Type B pancreatic cell (in vitro differentiated cells): ENCODE measurements around the gene MIPOL1. TPM values are rescaled to one million over a fixed set of nuclear protein-coding genes. Genes with fewer than 3 reads are reported as not detected.

Experiments used
- DNase-seq: peaks from one replicate; pipeline ENCODE4 v3.0.0; 2021; ENCODE audit warnings: mixed read lengths; ENCODE audit not compliant: unreplicated experiment; ENCODE audit errors: extremely low spot score
- H3K27ac Mint-ChIP-seq: 2 replicates; pipeline ENCODE4 v1.8.0; 2021; ENCODE audit warnings: mild to moderate bottlenecking, mixed read lengths
- H3K27me3 Mint-ChIP-seq: 2 replicates; pipeline ENCODE4 v1.8.0; 2021; ENCODE audit warnings: mixed read lengths
- H3K36me3 Mint-ChIP-seq: 2 replicates; pipeline ENCODE4 v1.8.0; 2021; ENCODE audit warnings: mixed read lengths
- H3K4me1 Mint-ChIP-seq: one replicate; pipeline ENCODE4 v1.8.0; 2021; ENCODE audit warnings: mixed read lengths; ENCODE audit not compliant: unreplicated experiment
- H3K4me3 Mint-ChIP-seq: 2 replicates; pipeline ENCODE4 v1.8.0; 2021; ENCODE audit warnings: mild to moderate bottlenecking, mixed read lengths
- H3K9me3 Mint-ChIP-seq: 2 replicates; pipeline ENCODE4 v1.8.0; 2021; ENCODE audit warnings: mixed read lengths
- CTCF ChIP-seq: fragments of 200-600 bp; sonication (generic); conservative IDR thresholded peaks from 2 replicates; pipeline ENCODE4 v1.5.0; 2021; ENCODE audit warnings: antibody characterized with exemption, mild to moderate bottlenecking
- total RNA-seq: library from RNA; stranded (reverse); gene quantifications from 2 replicates; pipeline ENCODE4 v1.2.1, GENCODE V29; 2021; ENCODE audit warnings: low replicate concordance

Gene MIPOL1
- total RNA-seq, 1 donor from 2014 or later, result 14.5 TPM

- Mint-ChIP-seq H3K9me3 (no peaks in the 10 kb centered on the region), H3K4me3 (no peak overlapping the region), H3K36me3 (no peaks in the 10 kb centered on the region), H3K4me1 (no peaks in the 10 kb centered on the region), H3K27ac (no peak overlapping the region), H3K27me3 (no peaks in the 10 kb centered on the region)
- no peak for DNase-seq
- TF ChIP-seq CTCF, result no peak
These were observed 310.8 kb downstream of the MIPOL1 start for GRCh38 chr14:37508503-37508902.

- Mint-ChIP-seq H3K27ac (no peak overlapping the region), H3K27me3 (no peaks in the 10 kb centered on the region), H3K4me1 (no peaks in the 10 kb centered on the region), H3K36me3 (no peaks in the 10 kb centered on the region), H3K4me3 (no peak overlapping the region), H3K9me3 (no peaks in the 10 kb centered on the region)
- TF ChIP-seq CTCF, result no peak
- no peak for DNase-seq
These were observed 314.4 kb downstream of the MIPOL1 start for GRCh38 chr14:37512173-37512572.

GRCh38 chr14:37515771-37516170 lies 318.0 kb downstream of the MIPOL1 start:
- no peaks in the 10 kb centered on the region for H3K4me1 Mint-ChIP-seq

DNA sequence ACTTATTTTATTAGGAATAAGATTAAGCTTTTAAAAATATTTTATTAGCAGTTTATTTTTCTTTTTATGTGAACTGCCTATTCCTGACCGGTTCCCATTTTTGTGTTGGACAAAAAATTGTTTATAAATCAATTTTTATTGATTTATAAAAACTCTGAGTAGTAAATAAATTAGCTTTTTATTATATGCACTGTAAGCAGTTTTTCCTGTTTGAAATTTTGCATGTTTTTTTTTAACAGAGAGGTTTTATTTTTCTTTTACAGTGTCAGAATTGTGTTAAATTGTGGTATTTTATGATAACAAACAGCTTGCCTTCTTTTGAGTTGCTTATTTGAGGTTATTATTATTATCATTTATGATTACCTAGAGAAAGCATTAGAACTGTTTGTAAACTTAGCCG lies 329.3 kb downstream of the MIPOL1 start:
- DNase-seq, result no peak
- peaks cover 4% of the 10 kb centered on the region for H3K36me3 Mint-ChIP-seq

More at GRCh38 chr14:37515771-37516170, 318.0 kb downstream of the MIPOL1 start:
- H3K4me3 Mint-ChIP-seq, result no peak overlapping the region
- H3K36me3 Mint-ChIP-seq, result no peaks in the 10 kb centered on the region
- TF ChIP-seq CTCF, result no peak
- DNase-seq, result no peak
- H3K27ac Mint-ChIP-seq, result no peak overlapping the region
- no peaks in the 10 kb centered on the region for H3K27me3 Mint-ChIP-seq
- no peaks in the 10 kb centered on the region for H3K9me3 Mint-ChIP-seq

DNA sequence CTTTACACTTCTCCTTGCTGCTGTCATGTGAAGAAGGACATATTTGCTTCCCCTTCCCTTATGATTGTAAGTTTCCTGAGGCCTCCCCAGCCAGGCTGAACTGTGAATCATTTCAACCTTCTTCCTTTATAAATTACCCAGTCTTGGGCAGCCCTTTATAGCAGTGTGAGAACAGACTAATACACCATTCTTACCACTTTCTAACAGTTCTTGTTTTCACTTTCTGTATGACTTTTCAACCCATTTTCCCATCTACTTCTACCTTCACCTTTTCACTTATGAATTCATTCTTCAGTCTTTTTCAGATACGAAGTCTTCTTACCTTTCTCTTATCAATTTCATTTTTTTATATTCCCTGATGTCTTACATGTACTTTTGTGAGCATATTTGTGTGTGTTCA lies 342.3 kb downstream of the MIPOL1 start:
- no peaks in the 10 kb centered on the region for H3K36me3 Mint-ChIP-seq
- no peaks in the 10 kb centered on the region for H3K27me3 Mint-ChIP-seq
- no peaks in the 10 kb centered on the region for H3K9me3 Mint-ChIP-seq
- DNase-seq, result no peak
- H3K27ac Mint-ChIP-seq, result no peak overlapping the region
- no peak for TF ChIP-seq CTCF
- H3K4me1 Mint-ChIP-seq, result no peaks in the 10 kb centered on the region
- no peak overlapping the region for H3K4me3 Mint-ChIP-seq

More for the DNA sequence above, 329.3 kb downstream of the MIPOL1 start:
- Mint-ChIP-seq H3K9me3 (no peaks in the 10 kb centered on the region), H3K4me3 (no peak overlapping the region), H3K27ac (no peak overlapping the region), H3K27me3 (no peaks in the 10 kb centered on the region), H3K4me1 (no peaks in the 10 kb centered on the region)
- TF ChIP-seq CTCF, result no peak

- H3K27ac Mint-ChIP-seq, result no peak overlapping the region
- H3K9me3 Mint-ChIP-seq, result no peaks in the 10 kb centered on the region
- TF ChIP-seq CTCF, result no peak
- H3K4me3 Mint-ChIP-seq, result no peak overlapping the region
- H3K36me3 Mint-ChIP-seq, result no peaks in the 10 kb centered on the region
- H3K4me1 Mint-ChIP-seq, result no peaks in the 10 kb centered on the region
- no peaks in the 10 kb centered on the region for H3K27me3 Mint-ChIP-seq
- DNase-seq, result no peak
These were observed 346.7 kb downstream of the MIPOL1 start for GRCh38 chr14:37544407-37544806.
